WTC11 (cell line): Measurements from ENCODE around the gene TAS1R1. TPM values are rescaled to one million over a fixed set of nuclear protein-coding genes. Genes with fewer than 3 reads are reported as not detected.
A peak's percentile ranks its signal among the peaks of the same experiment; 100 is the strongest.

Experiments
- ATAC-seq: fragments of 200-7000 bp; cut with Tn5 transposase; 2 replicates; pipeline ENCODE4 v1.10.0; 2021; ENCODE audit warnings: mild to moderate bottlenecking, moderate library complexity
- CTCF ChIA-PET: fragments of 300-600 bp; sonication (Branson Sonifier 250); formaldehyde crosslinking; loops from one replicate; lab custom pipeline; 2021; ENCODE audit warnings: antibody characterized with exemption; lab: Charles Lee
- POLR2A ChIA-PET: fragments of 350-600 bp; sonication (Branson Sonifier 250); formaldehyde crosslinking; loops from one replicate; lab custom pipeline; 2021; ENCODE audit warnings: antibody characterized with exemption; lab: Charles Lee
- DNase-seq: peaks from one replicate; pipeline ENCODE4 v3.0.0; 2021; ENCODE audit warnings: low spot score
- H3K27ac Mint-ChIP-seq: 2 replicates; pipeline ENCODE4 v1.8.0; 2021; ENCODE audit warnings: mixed read lengths
- H3K27me3 Mint-ChIP-seq: 2 replicates; pipeline ENCODE4 v1.8.0; 2021; ENCODE audit warnings: low read depth, mild to moderate bottlenecking, moderate library complexity, mixed read lengths
- H3K36me3 Mint-ChIP-seq: 2 replicates; pipeline ENCODE4 v1.8.0; 2021; ENCODE audit warnings: mixed read lengths
- H3K4me1 Mint-ChIP-seq: 2 replicates; pipeline ENCODE4 v1.8.0; 2022; ENCODE audit warnings: mixed read lengths
- H3K4me3 Mint-ChIP-seq: 2 replicates; pipeline ENCODE4 v1.8.0; 2021; ENCODE audit warnings: mild to moderate bottlenecking, moderate library complexity, mixed read lengths
- H3K9me3 Mint-ChIP-seq: 2 replicates; pipeline ENCODE4 v1.8.0; 2021; ENCODE audit warnings: mixed read lengths
- ELF4 ChIP-seq: sonication (generic); formaldehyde crosslinking; IDR thresholded peaks from 2 replicates; pipeline ENCODE4 v1.8.1; 2022; ENCODE audit warnings: low read depth, mild to moderate bottlenecking, moderate library complexity, missing genetic modification reagents
- EMX1 ChIP-seq: fragments of 250-450 bp; sonication (Bioruptor Pico); IDR thresholded peaks from 2 replicates; pipeline ENCODE4 v1.8.0; 2021; ENCODE audit warnings: mild to moderate bottlenecking
- FOXK1 ChIP-seq: sonication (generic); formaldehyde crosslinking; IDR thresholded peaks from 2 replicates; pipeline ENCODE4 v1.8.0; 2022; ENCODE audit warnings: mild to moderate bottlenecking, moderate library complexity, missing genetic modification reagents
- GABPB1 ChIP-seq: sonication (generic); formaldehyde crosslinking; IDR thresholded peaks from 2 replicates; pipeline ENCODE4 v1.8.1; 2023; ENCODE audit warnings: mild to moderate bottlenecking, missing genetic modification reagents
- GTF2I ChIP-seq: fragments of 250-450 bp; sonication (Bioruptor Pico); conservative IDR thresholded peaks from 2 replicates; pipeline ENCODE4 v1.4.0; 2021; ENCODE audit warnings: mild to moderate bottlenecking
- HMGA2 ChIP-seq: fragments of 250-450 bp; sonication (Bioruptor Pico); IDR thresholded peaks from 2 replicates; pipeline ENCODE4 v1.4.0; 2021; ENCODE audit warnings: mild to moderate bottlenecking, moderate library complexity
- MXD4 ChIP-seq: fragments of 250-450 bp; sonication (Bioruptor Pico); IDR thresholded peaks from 2 replicates; pipeline ENCODE4 v1.8.0; 2021; ENCODE audit warnings: mild to moderate bottlenecking, moderate library complexity, borderline replicate concordance
- NFATC4 ChIP-seq: fragments of 250-450 bp; sonication (Bioruptor Pico); IDR thresholded peaks from 2 replicates; pipeline ENCODE4 v1.9.0; 2021; ENCODE audit warnings: mild to moderate bottlenecking
- NR3C1 ChIP-seq: sonication (generic); formaldehyde crosslinking; conservative IDR thresholded peaks from 2 replicates; pipeline ENCODE4 v1.8.1; 2023; ENCODE audit warnings: low read depth, mild to moderate bottlenecking, missing genetic modification reagents
- RELA ChIP-seq: sonication (generic); formaldehyde crosslinking; IDR thresholded peaks from 2 replicates; pipeline ENCODE4 v1.8.1; 2022; ENCODE audit warnings: missing genetic modification reagents, mild to moderate bottlenecking, borderline replicate concordance
- SMAD4 ChIP-seq: sonication (generic); formaldehyde crosslinking; IDR thresholded peaks from 2 replicates; pipeline ENCODE4 v1.8.0; 2022; ENCODE audit warnings: mild to moderate bottlenecking, missing genetic modification reagents
- TCF7 ChIP-seq: sonication (generic); formaldehyde crosslinking; IDR thresholded peaks from 2 replicates; pipeline ENCODE4 v1.8.0; 2022; ENCODE audit warnings: mild to moderate bottlenecking, low read depth, missing genetic modification reagents, moderate library complexity
- TEAD4 ChIP-seq: sonication (generic); formaldehyde crosslinking; IDR thresholded peaks from 2 replicates; pipeline ENCODE4 v1.8.0; 2022; ENCODE audit warnings: mild to moderate bottlenecking, missing genetic modification reagents
- ZNF121 ChIP-seq: sonication (generic); formaldehyde crosslinking; IDR thresholded peaks from 2 replicates; pipeline ENCODE4 v1.8.0; 2023; ENCODE audit warnings: missing genetic modification reagents
- ZNF138 ChIP-seq: sonication (generic); formaldehyde crosslinking; conservative IDR thresholded peaks from 2 replicates; pipeline ENCODE4 v1.8.1; 2022; ENCODE audit warnings: mild to moderate bottlenecking, moderate library complexity, missing genetic modification reagents
- total RNA-seq: library from RNA; stranded (reverse); gene quantifications from 3 replicates; pipeline ENCODE4 v1.2.3, GENCODE V29; 2021
- TF ChIP-seq, protein P1 (sequence below): sonication (generic); formaldehyde crosslinking; IDR thresholded peaks from 2 replicates; pipeline ENCODE4 v1.8.0; 2023; ENCODE audit warnings: missing genetic modification reagents
- TF ChIP-seq, protein P2 (sequence below): sonication (generic); formaldehyde crosslinking; IDR thresholded peaks from 2 replicates; pipeline ENCODE4 v1.8.1; 2022; ENCODE audit warnings: low read depth, mild to moderate bottlenecking, moderate library complexity, missing genetic modification reagents, borderline replicate concordance
- TF ChIP-seq, protein P3 (sequence below): fragments of 250-450 bp; sonication (Bioruptor Pico); IDR thresholded peaks from 2 replicates; pipeline ENCODE4 v1.8.0; 2021; ENCODE audit warnings: mild to moderate bottlenecking
- TF ChIP-seq, protein P4 (sequence below): sonication (generic); formaldehyde crosslinking; IDR thresholded peaks from 2 replicates; pipeline ENCODE4 v1.8.0; 2022; ENCODE audit warnings: missing genetic modification reagents
- TF ChIP-seq, protein P5 (sequence below): sonication (generic); formaldehyde crosslinking; IDR thresholded peaks from 2 replicates; pipeline ENCODE4 v1.8.1; 2022; ENCODE audit warnings: low read depth, missing genetic modification reagents, borderline replicate concordance
- TF ChIP-seq, protein P6 (sequence below): sonication (generic); formaldehyde crosslinking; IDR thresholded peaks from 2 replicates; pipeline ENCODE4 v1.8.1; 2023; ENCODE audit warnings: mild to moderate bottlenecking, missing genetic modification reagents, moderate library complexity
- TF ChIP-seq, protein P7 (sequence below): sonication (generic); formaldehyde crosslinking; IDR thresholded peaks from 2 replicates; pipeline ENCODE4 v1.8.0; 2022; ENCODE audit warnings: mild to moderate bottlenecking, missing genetic modification reagents

TAS1R1 gene
- total RNA-seq, 1 experiment from 2014 or later: 0.11 TPM

DNA sequence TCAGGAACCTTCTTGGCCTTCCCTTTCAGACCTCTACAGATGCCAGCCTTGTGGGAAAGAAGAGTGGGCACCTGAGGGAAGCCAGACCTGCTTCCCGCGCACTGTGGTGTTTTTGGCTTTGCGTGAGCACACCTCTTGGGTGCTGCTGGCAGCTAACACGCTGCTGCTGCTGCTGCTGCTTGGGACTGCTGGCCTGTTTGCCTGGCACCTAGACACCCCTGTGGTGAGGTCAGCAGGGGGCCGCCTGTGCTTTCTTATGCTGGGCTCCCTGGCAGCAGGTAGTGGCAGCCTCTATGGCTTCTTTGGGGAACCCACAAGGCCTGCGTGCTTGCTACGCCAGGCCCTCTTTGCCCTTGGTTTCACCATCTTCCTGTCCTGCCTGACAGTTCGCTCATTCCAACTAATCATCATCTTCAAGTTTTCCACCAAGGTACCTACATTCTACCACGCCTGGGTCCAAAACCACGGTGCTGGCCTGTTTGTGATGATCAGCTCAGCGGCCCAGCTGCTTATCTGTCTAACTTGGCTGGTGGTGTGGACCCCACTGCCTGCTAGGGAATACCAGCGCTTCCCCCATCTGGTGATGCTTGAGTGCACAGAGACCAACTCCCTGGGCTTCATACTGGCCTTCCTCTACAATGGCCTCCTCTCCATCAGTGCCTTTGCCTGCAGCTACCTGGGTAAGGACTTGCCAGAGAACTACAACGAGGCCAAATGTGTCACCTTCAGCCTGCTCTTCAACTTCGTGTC is 23.7 kb downstream of the TAS1R1 start (continued):
- TF ChIP-seq, protein P1, sequence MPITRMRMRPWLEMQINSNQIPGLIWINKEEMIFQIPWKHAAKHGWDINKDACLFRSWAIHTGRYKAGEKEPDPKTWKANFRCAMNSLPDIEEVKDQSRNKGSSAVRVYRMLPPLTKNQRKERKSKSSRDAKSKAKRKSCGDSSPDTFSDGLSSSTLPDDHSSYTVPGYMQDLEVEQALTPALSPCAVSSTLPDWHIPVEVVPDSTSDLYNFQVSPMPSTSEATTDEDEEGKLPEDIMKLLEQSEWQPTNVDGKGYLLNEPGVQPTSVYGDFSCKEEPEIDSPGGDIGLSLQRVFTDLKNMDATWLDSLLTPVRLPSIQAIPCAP: no peak

DNA sequence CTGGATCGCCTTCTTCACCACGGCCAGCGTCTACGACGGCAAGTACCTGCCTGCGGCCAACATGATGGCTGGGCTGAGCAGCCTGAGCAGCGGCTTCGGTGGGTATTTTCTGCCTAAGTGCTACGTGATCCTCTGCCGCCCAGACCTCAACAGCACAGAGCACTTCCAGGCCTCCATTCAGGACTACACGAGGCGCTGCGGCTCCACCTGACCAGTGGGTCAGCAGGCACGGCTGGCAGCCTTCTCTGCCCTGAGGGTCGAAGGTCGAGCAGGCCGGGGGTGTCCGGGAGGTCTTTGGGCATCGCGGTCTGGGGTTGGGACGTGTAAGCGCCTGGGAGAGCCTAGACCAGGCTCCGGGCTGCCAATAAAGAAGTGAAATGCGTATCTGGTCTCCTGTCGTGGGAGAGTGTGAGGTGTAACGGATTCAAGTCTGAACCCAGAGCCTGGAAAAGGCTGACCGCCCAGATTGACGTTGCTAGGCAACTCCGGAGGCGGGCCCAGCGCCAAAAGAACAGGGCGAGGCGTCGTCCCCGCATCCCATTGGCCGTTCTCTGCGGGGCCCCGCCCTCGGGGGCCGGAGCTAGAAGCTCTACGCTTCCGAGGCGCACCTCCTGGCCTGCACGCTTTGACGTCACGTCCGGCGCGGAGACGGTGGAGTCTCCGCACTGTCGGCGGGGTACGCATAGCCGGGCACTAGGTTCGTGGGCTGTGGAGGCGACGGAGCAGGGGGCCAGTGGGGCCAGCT is 24.4 kb downstream of the TAS1R1 start, which contains the start of gene ZBTB48:
ZBTB48 (plus strand) TSS at position 621 of the 745 bp plus-strand sequence. CDS start 616 bp downstream, outside the sequence.
- ChIA-PET POLR2A (interaction anchor here (0.6 to 2.0 kb wide), 5 partner anchors 16 to 89 kb away, joined by 3 to 5 read pairs (median 3); partner anchors contain the start of genes NOL9 and TAS1R1), CTCF (interaction anchor here (0.6 to 2.9 kb wide), 14 partner anchors 10 to 546 kb away, joined by 3 to 20 read pairs (median 4); partner anchors contain the start of genes KLHL21, NOL9 and TAS1R1)
- Mint-ChIP-seq H3K27ac (peak within 1 kb of the TSS; percentile 84), H3K36me3 (peaks cover 3% of the 10 kb centered on the region; the same call in 1 of the 2 replicates), H3K4me3 (peak within 1 kb of the TSS; percentile 85), H3K27me3 (no peaks in the 10 kb centered on the region), H3K4me1 (peaks cover 17% of the 10 kb centered on the region), H3K9me3 (no peaks in the 10 kb centered on the region)
- DNase-seq: peak; percentile 99
- ATAC-seq: peak; percentile 98
- TF ChIP-seq ZNF121: no peak
- TF ChIP-seq, protein P2, sequence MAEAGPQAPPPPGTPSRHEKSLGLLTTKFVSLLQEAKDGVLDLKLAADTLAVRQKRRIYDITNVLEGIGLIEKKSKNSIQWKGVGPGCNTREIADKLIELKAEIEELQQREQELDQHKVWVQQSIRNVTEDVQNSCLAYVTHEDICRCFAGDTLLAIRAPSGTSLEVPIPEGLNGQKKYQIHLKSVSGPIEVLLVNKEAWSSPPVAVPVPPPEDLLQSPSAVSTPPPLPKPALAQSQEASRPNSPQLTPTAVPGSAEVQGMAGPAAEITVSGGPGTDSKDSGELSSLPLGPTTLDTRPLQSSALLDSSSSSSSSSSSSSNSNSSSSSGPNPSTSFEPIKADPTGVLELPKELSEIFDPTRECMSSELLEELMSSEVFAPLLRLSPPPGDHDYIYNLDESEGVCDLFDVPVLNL (CRISPR knock-in tag): no peak
- TF ChIP-seq SMAD4: no peak
- TF ChIP-seq, protein P3, sequence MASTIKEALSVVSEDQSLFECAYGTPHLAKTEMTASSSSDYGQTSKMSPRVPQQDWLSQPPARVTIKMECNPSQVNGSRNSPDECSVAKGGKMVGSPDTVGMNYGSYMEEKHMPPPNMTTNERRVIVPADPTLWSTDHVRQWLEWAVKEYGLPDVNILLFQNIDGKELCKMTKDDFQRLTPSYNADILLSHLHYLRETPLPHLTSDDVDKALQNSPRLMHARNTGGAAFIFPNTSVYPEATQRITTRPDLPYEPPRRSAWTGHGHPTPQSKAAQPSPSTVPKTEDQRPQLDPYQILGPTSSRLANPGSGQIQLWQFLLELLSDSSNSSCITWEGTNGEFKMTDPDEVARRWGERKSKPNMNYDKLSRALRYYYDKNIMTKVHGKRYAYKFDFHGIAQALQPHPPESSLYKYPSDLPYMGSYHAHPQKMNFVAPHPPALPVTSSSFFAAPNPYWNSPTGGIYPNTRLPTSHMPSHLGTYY (CRISPR knock-in tag): no peak
- no peak for TF ChIP-seq TEAD4 (CRISPR knock-in tag)
- no peak for TF ChIP-seq EMX1 (CRISPR knock-in tag)
- TF ChIP-seq RELA: no peak
- peak; percentile 82 for TF ChIP-seq FOXK1 (CRISPR knock-in tag)
- TF ChIP-seq ELF4: no peak
- TF ChIP-seq TCF7 (CRISPR knock-in tag): no peak
- TF ChIP-seq NFATC4 (CRISPR knock-in tag): no peak
- no peak for TF ChIP-seq HMGA2
- TF ChIP-seq, protein P4, sequence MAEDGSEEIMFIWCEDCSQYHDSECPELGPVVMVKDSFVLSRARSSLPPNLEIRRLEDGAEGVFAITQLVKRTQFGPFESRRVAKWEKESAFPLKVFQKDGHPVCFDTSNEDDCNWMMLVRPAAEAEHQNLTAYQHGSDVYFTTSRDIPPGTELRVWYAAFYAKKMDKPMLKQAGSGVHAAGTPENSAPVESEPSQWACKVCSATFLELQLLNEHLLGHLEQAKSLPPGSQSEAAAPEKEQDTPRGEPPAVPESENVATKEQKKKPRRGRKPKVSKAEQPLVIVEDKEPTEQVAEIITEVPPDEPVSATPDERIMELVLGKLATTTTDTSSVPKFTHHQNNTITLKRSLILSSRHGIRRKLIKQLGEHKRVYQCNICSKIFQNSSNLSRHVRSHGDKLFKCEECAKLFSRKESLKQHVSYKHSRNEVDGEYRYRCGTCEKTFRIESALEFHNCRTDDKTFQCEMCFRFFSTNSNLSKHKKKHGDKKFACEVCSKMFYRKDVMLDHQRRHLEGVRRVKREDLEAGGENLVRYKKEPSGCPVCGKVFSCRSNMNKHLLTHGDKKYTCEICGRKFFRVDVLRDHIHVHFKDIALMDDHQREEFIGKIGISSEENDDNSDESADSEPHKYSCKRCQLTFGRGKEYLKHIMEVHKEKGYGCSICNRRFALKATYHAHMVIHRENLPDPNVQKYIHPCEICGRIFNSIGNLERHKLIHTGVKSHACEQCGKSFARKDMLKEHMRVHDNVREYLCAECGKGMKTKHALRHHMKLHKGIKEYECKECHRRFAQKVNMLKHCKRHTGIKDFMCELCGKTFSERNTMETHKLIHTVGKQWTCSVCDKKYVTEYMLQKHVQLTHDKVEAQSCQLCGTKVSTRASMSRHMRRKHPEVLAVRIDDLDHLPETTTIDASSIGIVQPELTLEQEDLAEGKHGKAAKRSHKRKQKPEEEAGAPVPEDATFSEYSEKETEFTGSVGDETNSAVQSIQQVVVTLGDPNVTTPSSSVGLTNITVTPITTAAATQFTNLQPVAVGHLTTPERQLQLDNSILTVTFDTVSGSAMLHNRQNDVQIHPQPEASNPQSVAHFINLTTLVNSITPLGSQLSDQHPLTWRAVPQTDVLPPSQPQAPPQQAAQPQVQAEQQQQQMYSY (CRISPR knock-in tag): no peak
- TF ChIP-seq, protein P5, sequence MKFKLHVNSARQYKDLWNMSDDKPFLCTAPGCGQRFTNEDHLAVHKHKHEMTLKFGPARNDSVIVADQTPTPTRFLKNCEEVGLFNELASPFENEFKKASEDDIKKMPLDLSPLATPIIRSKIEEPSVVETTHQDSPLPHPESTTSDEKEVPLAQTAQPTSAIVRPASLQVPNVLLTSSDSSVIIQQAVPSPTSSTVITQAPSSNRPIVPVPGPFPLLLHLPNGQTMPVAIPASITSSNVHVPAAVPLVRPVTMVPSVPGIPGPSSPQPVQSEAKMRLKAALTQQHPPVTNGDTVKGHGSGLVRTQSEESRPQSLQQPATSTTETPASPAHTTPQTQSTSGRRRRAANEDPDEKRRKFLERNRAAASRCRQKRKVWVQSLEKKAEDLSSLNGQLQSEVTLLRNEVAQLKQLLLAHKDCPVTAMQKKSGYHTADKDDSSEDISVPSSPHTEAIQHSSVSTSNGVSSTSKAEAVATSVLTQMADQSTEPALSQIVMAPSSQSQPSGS (CRISPR knock-in tag): no peak
- no peak for TF ChIP-seq GTF2I (CRISPR knock-in tag)
- TF ChIP-seq, protein P6, sequence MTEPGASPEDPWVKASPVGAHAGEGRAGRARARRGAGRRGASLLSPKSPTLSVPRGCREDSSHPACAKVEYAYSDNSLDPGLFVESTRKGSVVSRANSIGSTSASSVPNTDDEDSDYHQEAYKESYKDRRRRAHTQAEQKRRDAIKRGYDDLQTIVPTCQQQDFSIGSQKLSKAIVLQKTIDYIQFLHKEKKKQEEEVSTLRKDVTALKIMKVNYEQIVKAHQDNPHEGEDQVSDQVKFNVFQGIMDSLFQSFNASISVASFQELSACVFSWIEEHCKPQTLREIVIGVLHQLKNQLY (CRISPR knock-in tag): 0 out of 2 replicates have a peak, but pooled peaks have one; percentile 52
- TF ChIP-seq GABPB1 (CRISPR knock-in tag): no peak; the same call in 1 of the 2 replicates
- no peak for TF ChIP-seq NR3C1 (CRISPR knock-in tag)
- TF ChIP-seq, protein P7, sequence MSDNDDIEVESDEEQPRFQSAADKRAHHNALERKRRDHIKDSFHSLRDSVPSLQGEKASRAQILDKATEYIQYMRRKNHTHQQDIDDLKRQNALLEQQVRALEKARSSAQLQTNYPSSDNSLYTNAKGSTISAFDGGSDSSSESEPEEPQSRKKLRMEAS (CRISPR knock-in tag): peak; percentile 31; the same call in 1 of the 2 replicates
- no peak for TF ChIP-seq ZNF138 (CRISPR knock-in tag)
- TF ChIP-seq MXD4 (CRISPR knock-in tag): no peak
